GM23338 (cell line): ENCODE results near the gene GSS. TPM values are rescaled to one million over a fixed set of nuclear protein-coding genes. Genes with fewer than 3 reads are reported as not detected.

Source experiments
- ATAC-seq: fragments of 200-7000 bp; cut with Tn5 transposase; 3 replicates; pipeline ENCODE4 v1.9.1; 2020
- DNase-seq: peaks from one replicate; pipeline ENCODE4 v3.0.0-alpha.2; 2015; ENCODE audit warnings: low spot score
- H2AFZ ChIP-seq: fragments of 200-600 bp; sonication (generic); 2 replicates; pipeline ENCODE4 v1.8.0; 2016; ENCODE audit warnings: antibody characterized with exemption, mild to moderate bottlenecking, moderate library complexity
- H3F3A ChIP-seq: fragments of 200-600 bp; sonication (generic); replicated peaks from 2 replicates; pipeline ENCODE4 v1.8.0; 2017; ENCODE audit warnings: antibody characterized with exemption, mixed run types, low read depth
- H3K27ac ChIP-seq: fragments of 200-600 bp; sonication (generic); 2 replicates; pipeline ENCODE4 v1.6.1; 2016; ENCODE audit warnings: low read depth
- H3K27me3 ChIP-seq: fragments of 200-600 bp; sonication (generic); 2 replicates; pipeline ENCODE4 v1.8.0; 2016; ENCODE audit warnings: mild to moderate bottlenecking, mixed run types, moderate library complexity; ENCODE audit not compliant: insufficient read depth
- H3K36me3 ChIP-seq: fragments of 200-600 bp; sonication (generic); 2 replicates; pipeline ENCODE4 v1.8.0; 2016; ENCODE audit warnings: mild to moderate bottlenecking; ENCODE audit not compliant: insufficient read depth
- H3K4me1 ChIP-seq: fragments of 200-600 bp; sonication (generic); 2 replicates; pipeline ENCODE4 v1.8.0; 2016; ENCODE audit warnings: mild to moderate bottlenecking, moderate library complexity; ENCODE audit not compliant: insufficient read depth
- H3K4me2 ChIP-seq: fragments of 200-600 bp; sonication (generic); 2 replicates; pipeline ENCODE4 v1.7.1; 2017; ENCODE audit warnings: mixed run types
- H3K4me3 ChIP-seq: fragments of 200-600 bp; sonication (generic); 2 replicates; pipeline ENCODE4 v1.6.1; 2016; ENCODE audit warnings: mixed run types
- H3K79me2 ChIP-seq: fragments of 200-600 bp; sonication (generic); replicated peaks from 2 replicates; pipeline ENCODE4 v1.8.0; 2017; ENCODE audit warnings: mild to moderate bottlenecking; ENCODE audit not compliant: insufficient read depth
- H3K9me2 ChIP-seq: fragments of 200-600 bp; sonication (generic); 2 replicates; pipeline ENCODE4 v1.8.0; 2017; ENCODE audit not compliant: insufficient read depth
- H4K20me1 ChIP-seq: fragments of 200-600 bp; sonication (generic); replicated peaks from 2 replicates; pipeline ENCODE4 v1.8.0; 2017; ENCODE audit warnings: mild to moderate bottlenecking; ENCODE audit not compliant: insufficient read depth
- H3K27ac Mint-ChIP-seq: 2 replicates; pipeline ENCODE4 v1.8.0; 2020; ENCODE audit warnings: inconsistent platforms, mild to moderate bottlenecking, moderate library complexity, mixed read lengths
- H3K27me3 Mint-ChIP-seq: 3 replicates; pipeline ENCODE4 v1.8.0; 2022; ENCODE audit warnings: low read depth, mild to moderate bottlenecking, moderate library complexity, mixed read lengths, inconsistent platforms; ENCODE audit not compliant: insufficient read depth, poor library complexity
- H3K36me3 Mint-ChIP-seq: 3 replicates; pipeline ENCODE4 v1.8.0; 2021; ENCODE audit warnings: low read depth, mild to moderate bottlenecking, inconsistent platforms, moderate library complexity, mixed read lengths
- H3K4me1 Mint-ChIP-seq: 3 replicates; pipeline ENCODE4 v1.8.0; 2020; ENCODE audit warnings: mild to moderate bottlenecking, inconsistent platforms, mixed read lengths
- H3K4me3 Mint-ChIP-seq: 3 replicates; pipeline ENCODE4 v1.8.0; 2021; ENCODE audit warnings: moderate library complexity, mild to moderate bottlenecking, inconsistent platforms, mixed read lengths
- H3K9me3 Mint-ChIP-seq: 3 replicates; pipeline ENCODE4 v1.8.0; 2020; ENCODE audit warnings: moderate library complexity, mild to moderate bottlenecking, inconsistent platforms, mixed read lengths
- CREB1 ChIP-seq: fragments of 250-450 bp; sonication (Bioruptor Pico); IDR thresholded peaks from 2 replicates; pipeline ENCODE4 v1.5.0; 2020; ENCODE audit warnings: low read depth, mild to moderate bottlenecking, moderate library complexity
- CTCF ChIP-seq, 2 experiments: fragments of 200-600 bp in 1 of 2; sonication (generic) in 1 of 2; conservative IDR thresholded peaks; 2 replicates each; pipeline versions ENCODE4 v1.5.1 to v1.6.1; 2016 to 2017; ENCODE audit warnings: antibody characterized with exemption in 2 of 2, low read depth in 2 of 2, mild to moderate bottlenecking in 2 of 2, moderate library complexity in 1 of 2
- ETS1 ChIP-seq: IDR thresholded peaks from 2 replicates; pipeline ENCODE4 v1.6.1; 2016; ENCODE audit warnings: antibody characterized with exemption
- EZH2 ChIP-seq: fragments of 200-600 bp; sonication (generic); IDR thresholded peaks from one replicate; pipeline ENCODE4 v1.8.0; 2017; ENCODE audit warnings: antibody characterized with exemption, mild to moderate bottlenecking, low read depth; ENCODE audit not compliant: unreplicated experiment
- JUNB ChIP-seq: IDR thresholded peaks from one replicate; pipeline ENCODE4 v1.6.1; 2016; ENCODE audit warnings: antibody characterized with exemption; ENCODE audit not compliant: unreplicated experiment
- NANOG ChIP-seq: IDR thresholded peaks from 2 replicates; pipeline ENCODE4 v1.6.1; 2016; ENCODE audit warnings: antibody characterized with exemption, borderline replicate concordance
- POLR2AphosphoS5 ChIP-seq: IDR thresholded peaks from 2 replicates; pipeline ENCODE4 v1.6.1; 2016; ENCODE audit warnings: antibody characterized with exemption, low read depth
- STAT1 ChIP-seq: IDR thresholded peaks from one replicate; pipeline ENCODE4 v1.6.1; 2016; ENCODE audit warnings: antibody characterized with exemption; ENCODE audit not compliant: unreplicated experiment
- ZNF114 ChIP-seq: fragments of 250-450 bp; sonication (Bioruptor Pico); IDR thresholded peaks from 2 replicates; pipeline ENCODE4 v1.5.0; 2020; ENCODE audit warnings: mild to moderate bottlenecking, moderate library complexity
- ZNF331 ChIP-seq: fragments of 250-450 bp; sonication (Bioruptor Pico); IDR thresholded peaks from 2 replicates; pipeline ENCODE4 v1.5.0; 2020; ENCODE audit warnings: low read depth, mild to moderate bottlenecking, moderate library complexity
- polyA plus RNA-seq: library from polyadenylated mRNA; unstranded; fragments of >200 nt; fragmentation: Nextera tagmentation; extraction: Ambion mirVana; gene quantifications from 2 replicates; pipeline ENCODE4 v1.2.1, GENCODE V29; 2016
- total RNA-seq: library from RNA; depleted of rRNA; stranded (reverse); fragments of >200 nt; shearing (Covaris generic); gene quantifications from 2 replicates; pipeline ENCODE4 v1.2.3, GENCODE V29; 2014
- TF ChIP-seq, protein P1 (sequence below): IDR thresholded peaks from one replicate; pipeline ENCODE4 v1.6.1; 2018; ENCODE audit warnings: antibody characterized with exemption; ENCODE audit not compliant: unreplicated experiment

GSS gene
- total and polyA plus RNA-seq, 2 experiments from 2014 or later: 34.0 to 63.3 TPM

GRCh38 chr20:34970846-34971560 is 15.4 kb upstream of the GSS start (continued):
- TF ChIP-seq, protein P1, sequence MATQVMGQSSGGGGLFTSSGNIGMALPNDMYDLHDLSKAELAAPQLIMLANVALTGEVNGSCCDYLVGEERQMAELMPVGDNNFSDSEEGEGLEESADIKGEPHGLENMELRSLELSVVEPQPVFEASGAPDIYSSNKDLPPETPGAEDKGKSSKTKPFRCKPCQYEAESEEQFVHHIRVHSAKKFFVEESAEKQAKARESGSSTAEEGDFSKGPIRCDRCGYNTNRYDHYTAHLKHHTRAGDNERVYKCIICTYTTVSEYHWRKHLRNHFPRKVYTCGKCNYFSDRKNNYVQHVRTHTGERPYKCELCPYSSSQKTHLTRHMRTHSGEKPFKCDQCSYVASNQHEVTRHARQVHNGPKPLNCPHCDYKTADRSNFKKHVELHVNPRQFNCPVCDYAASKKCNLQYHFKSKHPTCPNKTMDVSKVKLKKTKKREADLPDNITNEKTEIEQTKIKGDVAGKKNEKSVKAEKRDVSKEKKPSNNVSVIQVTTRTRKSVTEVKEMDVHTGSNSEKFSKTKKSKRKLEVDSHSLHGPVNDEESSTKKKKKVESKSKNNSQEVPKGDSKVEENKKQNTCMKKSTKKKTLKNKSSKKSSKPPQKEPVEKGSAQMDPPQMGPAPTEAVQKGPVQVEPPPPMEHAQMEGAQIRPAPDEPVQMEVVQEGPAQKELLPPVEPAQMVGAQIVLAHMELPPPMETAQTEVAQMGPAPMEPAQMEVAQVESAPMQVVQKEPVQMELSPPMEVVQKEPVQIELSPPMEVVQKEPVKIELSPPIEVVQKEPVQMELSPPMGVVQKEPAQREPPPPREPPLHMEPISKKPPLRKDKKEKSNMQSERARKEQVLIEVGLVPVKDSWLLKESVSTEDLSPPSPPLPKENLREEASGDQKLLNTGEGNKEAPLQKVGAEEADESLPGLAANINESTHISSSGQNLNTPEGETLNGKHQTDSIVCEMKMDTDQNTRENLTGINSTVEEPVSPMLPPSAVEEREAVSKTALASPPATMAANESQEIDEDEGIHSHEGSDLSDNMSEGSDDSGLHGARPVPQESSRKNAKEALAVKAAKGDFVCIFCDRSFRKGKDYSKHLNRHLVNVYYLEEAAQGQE: no peak
- TF ChIP-seq CTCF (conservative IDR thresholded peaks at IDR 0.05; ENCODE audit: low read depth in 2 of 2) (no peak), NANOG (no peak), ZNF331 (CRISPR knock-in tag) (no peak), ETS1 (no peak), CREB1 (CRISPR knock-in tag) (no peak), JUNB (no peak), EZH2 (no peak), STAT1 (no peak)

DNA sequence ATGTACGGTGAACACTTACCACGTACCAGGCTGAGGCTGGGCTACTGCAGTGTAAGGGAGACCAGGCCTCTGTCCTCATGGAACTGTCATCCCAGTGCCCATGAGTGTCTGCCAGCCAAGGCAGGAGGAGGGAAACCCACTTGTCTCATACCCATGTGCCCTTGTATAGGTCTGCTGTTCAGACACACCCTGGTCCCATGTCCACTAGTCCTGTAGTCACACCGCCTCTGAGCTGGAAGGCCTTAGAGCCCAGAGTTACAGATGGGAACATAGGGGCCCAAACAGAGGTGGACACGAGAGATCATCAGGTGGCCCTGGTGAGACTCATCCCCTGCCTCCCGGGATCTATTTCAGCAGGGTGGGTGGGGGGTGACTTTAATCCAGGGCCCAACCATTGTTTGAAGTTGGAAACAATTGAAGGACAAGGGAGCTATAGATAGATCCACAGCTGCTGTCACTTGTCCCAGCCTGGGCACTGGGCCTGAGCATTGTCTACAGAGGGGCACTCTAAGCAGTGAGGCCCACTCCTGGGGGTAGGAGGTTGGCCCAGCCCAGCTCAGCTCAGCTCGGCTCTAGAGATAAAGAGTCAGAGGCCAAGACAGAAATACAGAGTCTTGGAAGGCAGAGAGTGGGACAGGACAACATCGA is 14.7 kb upstream of the GSS start:
- Mint-ChIP-seq H3K36me3 (no peaks in the 10 kb centered on the region), H3K27ac (no peak overlapping the region), H3K27me3 (peaks cover 5% of the 10 kb centered on the region), H3K4me3 (no peak overlapping the region), H3K4me1 (peaks cover under 1% of the 10 kb centered on the region), H3K9me3 (no peaks in the 10 kb centered on the region)
- Histone ChIP-seq H3F3A (no peaks in the 10 kb centered on the region), H4K20me1 (no peaks in the 10 kb centered on the region), H3K4me3 (no peak overlapping the region), H3K36me3 (no peaks in the 10 kb centered on the region), H3K27ac (no peak overlapping the region), H2AFZ (no peak overlapping the region), H3K9me2 (no peaks in the 10 kb centered on the region), H3K27me3 (no peaks in the 10 kb centered on the region), H3K4me2 (no peak overlapping the region), H3K4me1 (no peaks in the 10 kb centered on the region), H3K79me2 (no peaks in the 10 kb centered on the region)
- ATAC-seq (no peak), DNase-seq (no peak)
- no peak for TF ChIP-seq CTCF (conservative IDR thresholded peaks at IDR 0.05; ENCODE audit: low read depth in 2 of 2)
- TF ChIP-seq STAT1: no peak
- no peak for TF ChIP-seq ZNF331 (CRISPR knock-in tag)
- no peak for TF ChIP-seq EZH2
- TF ChIP-seq, protein P1: no peak
- no peak for TF ChIP-seq NANOG
- TF ChIP-seq POLR2AphosphoS5: no peak
- TF ChIP-seq CREB1 (CRISPR knock-in tag): no peak
- no peak for TF ChIP-seq ZNF114
